IMR-90 (cell line): ENCODE data around the gene PIP5K1B.

ENCODE experiments used
- CEBPB ChIP-seq: IDR thresholded peaks from 2 replicates; pipeline ENCODE4 v1.6.1; 2012; ENCODE audit warnings: low read depth, low read length, improper control_type of control experiment
- CHD1 ChIP-seq: IDR thresholded peaks from 2 replicates; pipeline ENCODE4 v1.6.1; 2012; ENCODE audit warnings: low read depth, low read length, improper control_type of control experiment
- CTCF ChIP-seq: conservative IDR thresholded peaks from 2 replicates; pipeline ENCODE4 v1.5.1; 2012; ENCODE audit warnings: mild to moderate bottlenecking, low read depth, low read length, improper control_type of control experiment
- MAFK ChIP-seq: IDR thresholded peaks from 2 replicates; pipeline ENCODE4 v1.6.1; 2012; ENCODE audit warnings: low read depth, low read length, improper control_type of control experiment
- MAZ ChIP-seq: IDR thresholded peaks from 2 replicates; pipeline ENCODE4 v1.6.1; 2012; ENCODE audit warnings: low read depth, mild to moderate bottlenecking, low read length, improper control_type of control experiment, moderate library complexity, borderline replicate concordance
- MXI1 ChIP-seq: IDR thresholded peaks from 2 replicates; pipeline ENCODE4 v1.6.1; 2012; ENCODE audit warnings: low read depth, mild to moderate bottlenecking, low read length, moderate library complexity, borderline replicate concordance
- POLR2A ChIP-seq: IDR thresholded peaks from 2 replicates; pipeline ENCODE4 v1.6.1; 2012; ENCODE audit warnings: mild to moderate bottlenecking, low read depth, low read length
- RAD21 ChIP-seq: IDR thresholded peaks from 2 replicates; pipeline ENCODE4 v1.6.1; 2012; ENCODE audit warnings: low read length, improper control_type of control experiment
- RCOR1 ChIP-seq: IDR thresholded peaks from 2 replicates; pipeline ENCODE4 v1.6.1; 2012; ENCODE audit warnings: mild to moderate bottlenecking, low read length, improper control_type of control experiment; ENCODE audit not compliant: insufficient replicate concordance
- RFX5 ChIP-seq: IDR thresholded peaks from 2 replicates; pipeline ENCODE4 v1.8.0; 2012; ENCODE audit warnings: low read depth, mild to moderate bottlenecking, low read length, moderate library complexity
- SMC3 ChIP-seq: fragments of 150-350 bp; IDR thresholded peaks from 2 replicates; pipeline ENCODE4 v1.6.1; 2016; ENCODE audit warnings: low read depth, mild to moderate bottlenecking, antibody characterized with exemption, low read length, moderate library complexity
- USF2 ChIP-seq: fragments of 150-350 bp; IDR thresholded peaks from 2 replicates; pipeline ENCODE4 v1.6.1; 2017; ENCODE audit warnings: mild to moderate bottlenecking, antibody characterized with exemption, low read length, low read depth

GRCh38 chr9:69034071-69034470, 329.0 kb downstream of the PIP5K1B start:
- TF ChIP-seq CTCF, result no peak
- TF ChIP-seq USF2, result no peak
- no peak for TF ChIP-seq RCOR1
- no peak for TF ChIP-seq CEBPB
- no peak for TF ChIP-seq POLR2A
- no peak for TF ChIP-seq SMC3
- no peak for TF ChIP-seq MAZ
- TF ChIP-seq RAD21, result no peak
- TF ChIP-seq MAFK, result no peak
- TF ChIP-seq RFX5, result no peak
- TF ChIP-seq MXI1, result no peak
- TF ChIP-seq CHD1, result no peak
